HG03558 (cell line): ENCODE measurements around the gene PAK6.

Experiments used
- ATAC-seq: cut with Tn5 transposase; IDR thresholded peaks from one replicate; pipeline ENCODE4 v1.9.1; 2021; ENCODE audit warnings: moderate number of reproducible peaks; ENCODE audit not compliant: unreplicated experiment; ENCODE audit errors: extremely low read depth

The PAK6 gene

GRCh38 chr15:40240619-40241221, 1.9 kb downstream of the PAK6 start:
- no peak for ATAC-seq

GRCh38 chr15:40241269-40242212, 2.7 kb downstream of the PAK6 start:
- ATAC-seq: no peak

- no peak for ATAC-seq
These were observed 3.3 kb downstream of the PAK6 start for GRCh38 chr15:40242213-40242599.

- ATAC-seq: no peak
These were observed 3.7 kb downstream of the PAK6 start for GRCh38 chr15:40242601-40243000.

- ATAC-seq: no peak
These were observed 4.4 kb downstream of the PAK6 start for GRCh38 chr15:40243126-40243810.

- ATAC-seq: no peak
These were observed 6.2 kb downstream of the PAK6 start for GRCh38 chr15:40244961-40245523.

GRCh38 chr15:40245666-40246450, 7.0 kb downstream of the PAK6 start:
- no peak for ATAC-seq

- ATAC-seq: no peak
These were observed 7.8 kb downstream of the PAK6 start for GRCh38 chr15:40246496-40247280.

- ATAC-seq: no peak
These were observed 8.6 kb downstream of the PAK6 start for GRCh38 chr15:40247406-40247971.

- no peak for ATAC-seq
These were observed 9.3 kb downstream of the PAK6 start for GRCh38 chr15:40248006-40248783.

- ATAC-seq: no peak
These were observed 10.8 kb downstream of the PAK6 start for GRCh38 chr15:40249477-40250303.

- no peak for ATAC-seq
These were observed 11.4 kb downstream of the PAK6 start for GRCh38 chr15:40250304-40250656.

GRCh38 chr15:40250771-40251483, 12.1 kb downstream of the PAK6 start:
- no peak for ATAC-seq

GRCh38 chr15:40251486-40252140, 12.8 kb downstream of the PAK6 start:
- no peak for ATAC-seq

- no peak for ATAC-seq
These were observed 13.2 kb downstream of the PAK6 start for GRCh38 chr15:40252141-40252437.

- ATAC-seq: no peak
These were observed 13.7 kb downstream of the PAK6 start for GRCh38 chr15:40252438-40253166.
